Urothelium cell line (cell line): ENCODE results near the gene HSPA6.
"Not testable (repeated sequence)": the region's sequence is repeated elsewhere in the genome, so short reads cannot be mapped to it uniquely, and the experiment has no call there.

Source experiments
- DNase-seq: peaks from one replicate; pipeline ENCODE4 v3.0.0; 2011; ENCODE audit warnings: low spot score, mixed read lengths
- FAIRE-seq: peaks from 2 replicates; lab custom pipeline; 2011; peaks lifted over from hg19 to GRCh38; lab: Jason Lieb, UNC

HSPA6 gene

GRCh38 chr1:161554815-161555417 is 30.6 kb downstream of the HSPA6 start:
- not testable (repeated sequence) for DNase-seq, FAIRE-seq

- FAIRE-seq, DNase-seq: not testable (repeated sequence)
Measured at GRCh38 chr1:161556143-161556542, 31.8 kb downstream of the HSPA6 start.

GRCh38 chr1:161556990-161557389 is 32.6 kb downstream of the HSPA6 start:
- FAIRE-seq, DNase-seq: not testable (repeated sequence)

- DNase-seq, FAIRE-seq: not testable (repeated sequence)
Measured at GRCh38 chr1:161557506-161558450, 33.4 kb downstream of the HSPA6 start.

GRCh38 chr1:161560960-161561715 is 36.8 kb downstream of the HSPA6 start:
- not testable (repeated sequence) for DNase-seq, FAIRE-seq

- FAIRE-seq, DNase-seq: not testable (repeated sequence)
Measured at GRCh38 chr1:161562441-161562840, 38.1 kb downstream of the HSPA6 start.

GRCh38 chr1:161563522-161563921 is 39.2 kb downstream of the HSPA6 start:
- FAIRE-seq = not testable (repeated sequence)

GRCh38 chr1:161566602-161566960 is 42.2 kb downstream of the HSPA6 start:
- not testable (repeated sequence) for DNase-seq

More at GRCh38 chr1:161563522-161563921, 39.2 kb downstream of the HSPA6 start:
- DNase-seq = not testable (repeated sequence)

GRCh38 chr1:161571703-161572102 is 47.4 kb downstream of the HSPA6 start:
- not testable (repeated sequence) for FAIRE-seq, DNase-seq

More at GRCh38 chr1:161566602-161566960, 42.2 kb downstream of the HSPA6 start:
- FAIRE-seq = not testable (repeated sequence)
